Hepatocyte (in vitro differentiated cells): ENCODE results near the gene SHISAL2A. TPM values are rescaled to one million over a fixed set of nuclear protein-coding genes. Genes with fewer than 3 reads are reported as not detected.

Experiments
- DNase-seq: peaks from one replicate; pipeline ENCODE4 v3.0.0-alpha.2; 2016; ENCODE audit warnings: low spot score
- H2AFZ ChIP-seq: fragments of 200-600 bp; sonication (generic); 2 replicates; pipeline ENCODE4 v1.6.0; 2016; ENCODE audit warnings: antibody characterized with exemption, mild to moderate bottlenecking
- H3K27ac ChIP-seq: fragments of 200-600 bp; sonication (generic); 2 replicates; pipeline ENCODE4 v1.5.1; 2016; ENCODE audit warnings: mild to moderate bottlenecking
- H3K27me3 ChIP-seq: fragments of 200-600 bp; sonication (generic); 2 replicates; pipeline ENCODE4 v1.6.1; 2016
- H3K36me3 ChIP-seq: fragments of 200-600 bp; sonication (generic); replicated peaks from 2 replicates; pipeline ENCODE4 v1.5.1; 2016; ENCODE audit warnings: low read depth; ENCODE audit not compliant: insufficient read depth
- H3K4me1 ChIP-seq: fragments of 200-600 bp; sonication (generic); 2 replicates; pipeline ENCODE4 v1.5.1; 2016; ENCODE audit warnings: mild to moderate bottlenecking, moderate library complexity; ENCODE audit not compliant: insufficient read depth
- H3K4me2 ChIP-seq: fragments of 200-600 bp; sonication (generic); 2 replicates; pipeline ENCODE4 v1.6.0; 2016
- H3K4me3 ChIP-seq: fragments of 200-600 bp; sonication (generic); 2 replicates; pipeline ENCODE4 v1.5.1; 2016; ENCODE audit warnings: mild to moderate bottlenecking
- H3K79me2 ChIP-seq: fragments of 200-600 bp; sonication (generic); 2 replicates; pipeline ENCODE4 v1.6.0; 2017; ENCODE audit warnings: mild to moderate bottlenecking
- H3K9me2 ChIP-seq: fragments of 200-600 bp; sonication (generic); replicated peaks from 2 replicates; pipeline ENCODE4 v1.6.0; 2017; ENCODE audit warnings: mild to moderate bottlenecking; ENCODE audit not compliant: insufficient read depth
- H3K9me3 ChIP-seq: fragments of 200-600 bp; sonication (generic); 2 replicates; pipeline ENCODE4 v1.5.1; 2016; ENCODE audit warnings: low read depth, mild to moderate bottlenecking
- H4K20me1 ChIP-seq: fragments of 200-600 bp; sonication (generic); 2 replicates; pipeline ENCODE4 v1.6.0; 2016; ENCODE audit warnings: mild to moderate bottlenecking; ENCODE audit not compliant: insufficient read depth, poor library complexity, severe bottlenecking
- EZH2 ChIP-seq: fragments of 200-600 bp; sonication (generic); IDR thresholded peaks from 2 replicates; pipeline ENCODE4 v1.6.1; 2016; ENCODE audit warnings: antibody characterized with exemption, mild to moderate bottlenecking, borderline replicate concordance
- EZH2phosphoT487 ChIP-seq: fragments of 200-600 bp; sonication (generic); IDR thresholded peaks from one replicate; pipeline ENCODE4 v1.6.1; 2018; ENCODE audit warnings: antibody characterized with exemption, mild to moderate bottlenecking, low read depth, moderate library complexity; ENCODE audit not compliant: unreplicated experiment, severe bottlenecking
- whole genome bisulfite sequencing: methylation state at CpG from one replicate; pipeline ENCODE4 v1.1.6; 2016; ENCODE audit warnings: low lambda C conversion rate; ENCODE audit errors: missing lambda C conversion rate; 5-methylcytosine and 5-hydroxymethylcytosine counted together
- polyA plus RNA-seq: library from polyadenylated mRNA; unstranded; fragments of >200 nt; fragmentation: Nextera tagmentation; extraction: Ambion mirVana; gene quantifications from 2 replicates; pipeline ENCODE4 v1.2.1, GENCODE V29; 2016
- total RNA-seq: library from RNA; depleted of rRNA; stranded (reverse); fragments of >200 nt; gene quantifications from 2 replicates; pipeline ENCODE4 v1.2.3, GENCODE V29; 2014
- TF ChIP-seq, protein P1 (sequence below): fragments of 200-600 bp; sonication (generic); IDR thresholded peaks from 2 replicates; pipeline ENCODE4 v1.5.1; 2016; ENCODE audit warnings: antibody characterized with exemption, mild to moderate bottlenecking; ENCODE audit not compliant: poor library complexity

The SHISAL2A gene
- total and polyA plus RNA-seq, 2 experiments from 2014 or later, result 0.47 to 0.89 TPM

DNA sequence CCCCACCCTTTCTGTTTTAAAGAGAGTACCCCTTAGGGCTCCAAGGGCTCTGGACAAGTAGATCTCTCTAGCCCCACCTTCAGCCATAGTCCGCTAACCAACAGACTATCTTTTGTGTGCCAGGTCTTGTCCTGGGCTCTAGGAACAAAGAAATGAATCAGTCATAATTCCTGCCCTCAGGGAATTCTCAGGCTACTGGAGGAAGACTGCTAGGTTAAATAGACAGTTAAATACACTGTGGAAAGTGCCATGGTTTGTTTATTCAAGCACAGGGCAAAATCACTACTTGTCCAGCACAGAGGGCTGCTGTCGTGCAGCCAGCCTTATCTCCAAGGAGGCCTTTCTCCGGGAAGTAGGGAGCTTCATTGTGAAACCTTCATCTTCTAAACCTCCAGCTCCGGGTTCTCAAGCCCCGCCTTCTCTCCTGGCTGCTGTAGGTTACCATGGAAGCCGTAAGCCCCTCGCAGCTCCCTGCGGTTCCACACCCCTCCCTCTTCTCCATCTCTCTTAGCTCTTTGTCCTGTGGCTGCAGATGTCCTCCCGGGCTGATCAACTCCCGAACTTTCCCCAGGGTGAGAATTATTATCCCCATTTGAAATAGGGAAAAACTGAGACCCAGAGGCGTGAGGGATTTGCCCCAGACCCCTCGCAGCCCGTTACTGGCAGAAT is 29.8 kb downstream of the SHISAL2A start:
- no peak overlapping the region for H2AFZ ChIP-seq
- no peaks in the 10 kb centered on the region for H3K9me2 ChIP-seq
- H3K4me1 ChIP-seq, result peaks cover 25% of the 10 kb centered on the region
- no peaks in the 10 kb centered on the region for H3K36me3 ChIP-seq
- 14% methylated on average over 13 of the region's 13 CpGs for WGBS
- no peaks in the 10 kb centered on the region for H4K20me1 ChIP-seq
- TF ChIP-seq EZH2, result no peak
- TF ChIP-seq, protein P1, sequence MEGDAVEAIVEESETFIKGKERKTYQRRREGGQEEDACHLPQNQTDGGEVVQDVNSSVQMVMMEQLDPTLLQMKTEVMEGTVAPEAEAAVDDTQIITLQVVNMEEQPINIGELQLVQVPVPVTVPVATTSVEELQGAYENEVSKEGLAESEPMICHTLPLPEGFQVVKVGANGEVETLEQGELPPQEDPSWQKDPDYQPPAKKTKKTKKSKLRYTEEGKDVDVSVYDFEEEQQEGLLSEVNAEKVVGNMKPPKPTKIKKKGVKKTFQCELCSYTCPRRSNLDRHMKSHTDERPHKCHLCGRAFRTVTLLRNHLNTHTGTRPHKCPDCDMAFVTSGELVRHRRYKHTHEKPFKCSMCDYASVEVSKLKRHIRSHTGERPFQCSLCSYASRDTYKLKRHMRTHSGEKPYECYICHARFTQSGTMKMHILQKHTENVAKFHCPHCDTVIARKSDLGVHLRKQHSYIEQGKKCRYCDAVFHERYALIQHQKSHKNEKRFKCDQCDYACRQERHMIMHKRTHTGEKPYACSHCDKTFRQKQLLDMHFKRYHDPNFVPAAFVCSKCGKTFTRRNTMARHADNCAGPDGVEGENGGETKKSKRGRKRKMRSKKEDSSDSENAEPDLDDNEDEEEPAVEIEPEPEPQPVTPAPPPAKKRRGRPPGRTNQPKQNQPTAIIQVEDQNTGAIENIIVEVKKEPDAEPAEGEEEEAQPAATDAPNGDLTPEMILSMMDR, result no peak
- TF ChIP-seq EZH2phosphoT487, result peak; percentile 66
- H3K27me3 ChIP-seq, result no peaks in the 10 kb centered on the region
- DNase-seq, result peak; percentile 84
- H3K9me3 ChIP-seq, result no peaks in the 10 kb centered on the region
- H3K4me3 ChIP-seq, result no peak overlapping the region
- no peaks in the 10 kb centered on the region for H3K79me2 ChIP-seq
- H3K27ac ChIP-seq, result peak overlapping the region; percentile 39
- H3K4me2 ChIP-seq, result peak overlapping the region; percentile 64

DNA sequence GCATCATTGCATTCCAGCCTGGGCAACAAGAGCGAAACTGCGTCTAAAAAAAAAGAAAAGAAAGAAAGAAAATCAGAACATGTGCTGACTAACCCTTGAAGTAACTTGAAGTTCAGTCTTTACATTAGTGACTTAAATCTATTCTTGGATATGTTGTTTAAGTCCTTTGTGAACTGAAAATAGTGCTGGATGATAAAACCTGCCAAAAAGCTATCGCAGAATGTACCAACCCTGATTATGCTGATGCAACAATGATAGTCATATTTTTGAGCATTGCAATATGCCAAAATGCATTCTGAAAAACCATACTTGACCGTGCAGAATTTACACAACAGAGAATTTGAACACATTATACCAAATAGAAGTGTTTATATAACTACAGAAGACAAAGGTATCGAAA is 30.7 kb downstream of the SHISAL2A start:
- H2AFZ ChIP-seq, result no peak overlapping the region
- peak overlapping the region; percentile 64 for H3K4me2 ChIP-seq
- H3K4me3 ChIP-seq, result no peak overlapping the region

DNA sequence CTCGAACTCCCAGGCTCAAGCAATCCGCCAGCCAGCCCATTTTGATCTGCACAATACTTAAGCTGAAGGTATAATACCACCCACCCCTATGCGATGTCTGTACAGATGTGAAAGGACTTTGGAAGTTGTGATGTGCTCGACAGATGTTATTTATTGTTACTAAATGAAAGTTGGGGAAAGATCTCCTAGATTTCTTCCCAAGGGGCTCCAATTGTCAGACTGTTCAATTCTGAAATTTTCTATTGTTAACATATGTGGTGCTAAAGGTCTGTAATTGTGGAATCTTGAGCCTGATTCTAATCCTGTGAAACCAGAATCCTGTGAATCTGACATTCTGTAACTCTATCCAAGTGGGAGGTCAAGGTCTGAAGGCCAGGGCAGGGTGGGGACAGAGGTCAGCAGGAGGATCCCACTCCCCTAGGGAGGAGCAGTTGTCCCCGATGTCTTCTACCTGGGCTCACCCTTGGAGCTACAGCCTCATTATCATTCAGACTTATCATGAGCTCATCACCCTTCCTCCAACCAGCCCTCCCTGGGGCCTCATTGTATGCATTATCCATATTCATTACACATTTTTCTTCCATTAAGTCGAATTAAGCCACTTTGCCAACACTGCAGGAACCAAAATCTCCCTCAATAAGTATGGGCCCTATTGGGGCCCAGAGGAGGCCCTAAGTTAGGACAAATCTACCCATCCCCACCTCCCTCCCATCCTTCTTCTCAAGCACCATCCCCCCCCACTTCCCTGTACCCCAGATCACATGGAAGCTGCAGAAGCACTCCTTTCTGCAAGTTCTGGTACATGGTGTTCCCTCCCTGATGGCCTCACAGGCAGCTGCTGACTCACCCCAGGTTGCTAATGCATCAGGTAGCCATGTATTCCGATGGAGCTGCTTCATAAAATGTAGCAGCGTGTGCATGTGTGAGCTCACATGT is 32.3 kb downstream of the SHISAL2A start:
- DNase-seq, result peak; percentile 71
- Histone ChIP-seq H3K4me2 (no peak overlapping the region), H3K4me1 (peaks cover 21% of the 10 kb centered on the region), H4K20me1 (no peaks in the 10 kb centered on the region), H2AFZ (no peak overlapping the region), H3K36me3 (no peaks in the 10 kb centered on the region), H3K27ac (peak overlapping the region; percentile 63), H3K9me3 (no peaks in the 10 kb centered on the region), H3K79me2 (no peaks in the 10 kb centered on the region), H3K9me2 (no peaks in the 10 kb centered on the region), H3K4me3 (no peak overlapping the region), H3K27me3 (no peaks in the 10 kb centered on the region)
- no peak for TF ChIP-seq EZH2phosphoT487
- no peak for TF ChIP-seq EZH2
- TF ChIP-seq, protein P1, result no peak
- WGBS, result 80% methylated on average over 8 of the region's 8 CpGs

More for the DNA sequence above, 30.7 kb downstream of the SHISAL2A start:
- H3K4me1 ChIP-seq, result peaks cover 25% of the 10 kb centered on the region
- no peaks in the 10 kb centered on the region for H3K36me3 ChIP-seq
- H3K9me2 ChIP-seq, result no peaks in the 10 kb centered on the region
- H4K20me1 ChIP-seq, result no peaks in the 10 kb centered on the region
- H3K27me3 ChIP-seq, result no peaks in the 10 kb centered on the region
- TF ChIP-seq EZH2phosphoT487, result no peak
- TF ChIP-seq, protein P1, result no peak
- TF ChIP-seq EZH2, result no peak
- no peaks in the 10 kb centered on the region for H3K79me2 ChIP-seq
- peak overlapping the region; percentile 32 for H3K27ac ChIP-seq
- 89% methylated on average over 5 of the region's 5 CpGs for WGBS
- H3K9me3 ChIP-seq, result no peaks in the 10 kb centered on the region
- no peak for DNase-seq
